Caco-2 (cell line): Measurements from ENCODE around the gene TMEM244. TPM values are rescaled to one million over a fixed set of nuclear protein-coding genes. Genes with fewer than 3 reads are reported as not detected.

ENCODE experiments used
- BruUV-seq: library from RNA; stranded (reverse); fragments of 400-500 nt; replicated peaks from 2 replicates; lab custom pipeline; 2021; lab: Mats Ljungman, UMichigan
- CTCF ChIA-PET: fragments of 300-600 bp; sonication (Branson Sonifier 250); formaldehyde crosslinking; loops from one replicate; lab custom pipeline; 2022; ENCODE audit warnings: antibody characterized with exemption; lab: Charles Lee
- POLR2A ChIA-PET: fragments of 300-600 bp; sonication (Branson Sonifier 250); formaldehyde crosslinking; loops from one replicate; lab custom pipeline; 2022; ENCODE audit warnings: antibody characterized with exemption; lab: Charles Lee
- DNase-seq, 2 experiments: peaks; one replicate each; pipeline versions ENCODE4 v3.0.0 to v3.0.0-alpha.2; 2020 to 2022
- H3K27me3 ChIP-seq: replicated peaks from 2 replicates; pipeline ENCODE4 v1.6.0; 2011; ENCODE audit warnings: low read length; ENCODE audit not compliant: control insufficient read depth, insufficient read depth
- H3K36me3 ChIP-seq: 2 replicates; pipeline ENCODE4 v1.5.1; 2011; ENCODE audit warnings: low read length; ENCODE audit not compliant: control insufficient read depth, insufficient read depth
- H3K4me1 ChIP-seq: fragments of 250-450 bp; sonication (Bioruptor Pico); 2 replicates; pipeline ENCODE4 v1.5.1; 2020; ENCODE audit warnings: mild to moderate bottlenecking
- H3K4me3 ChIP-seq: 2 replicates; pipeline ENCODE4 v1.5.1; 2011; ENCODE audit warnings: low read depth, mild to moderate bottlenecking, control low read depth, low read length
- H3K9me3 ChIP-seq: fragments of 250-450 bp; sonication (Bioruptor Pico); 2 replicates; pipeline ENCODE4 v1.5.1; 2020; ENCODE audit warnings: mild to moderate bottlenecking, moderate library complexity
- H3K27ac Mint-ChIP-seq: one replicate; pipeline ENCODE4 v1.8.0; 2022; ENCODE audit warnings: mixed read lengths; ENCODE audit not compliant: unreplicated experiment
- H3K27me3 Mint-ChIP-seq: one replicate; pipeline ENCODE4 v1.8.0; 2022; ENCODE audit warnings: mixed read lengths; ENCODE audit not compliant: insufficient read depth, unreplicated experiment
- H3K36me3 Mint-ChIP-seq: one replicate; pipeline ENCODE4 v1.8.0; 2022; ENCODE audit warnings: mild to moderate bottlenecking, mixed read lengths; ENCODE audit not compliant: insufficient read depth, unreplicated experiment
- H3K4me1 Mint-ChIP-seq: one replicate; pipeline ENCODE4 v1.8.0; 2022; ENCODE audit warnings: low read depth, mixed read lengths; ENCODE audit not compliant: unreplicated experiment
- H3K4me3 Mint-ChIP-seq: one replicate; pipeline ENCODE4 v1.8.0; 2022; ENCODE audit warnings: mild to moderate bottlenecking, moderate library complexity, mixed read lengths; ENCODE audit not compliant: unreplicated experiment
- H3K9me3 Mint-ChIP-seq: one replicate; pipeline ENCODE4 v1.8.0; 2022; ENCODE audit warnings: mixed read lengths; ENCODE audit not compliant: unreplicated experiment
- intact Hi-C: fragments of 100-400 bp; cut with micrococcal nuclease; formaldehyde crosslinking; loops from one replicate; pipeline ENCODE4 v1.10.0; 2022; ENCODE audit not compliant: unreplicated experiment
- total RNA-seq: library from RNA; stranded (reverse); gene quantifications from 2 replicates; pipeline ENCODE4 v1.2.3, GENCODE V29; 2022
- TF ChIP-seq, protein P1 (sequence below), 2 experiments: fragments of 200-600 bp in 1 of 2; IDR thresholded peaks; 1 replicate in 1 of 2; 2 replicates in 1 of 2; pipeline versions ENCODE4 v1.5.1 to v1.8.0; 2011 to 2022; ENCODE audit warnings: antibody characterized with exemption in 1 of 2, control low read depth in 1 of 2, inconsistent platforms in 1 of 2, low read depth in 1 of 2, low read length in 1 of 2, mild to moderate bottlenecking in 1 of 2, moderate library complexity in 1 of 2; ENCODE audit not compliant: insufficient read depth in 1 of 2, severe bottlenecking in 1 of 2, unreplicated experiment in 1 of 2

Gene TMEM244
- total RNA-seq, 1 experiment from 2014 or later, result not detected

DNA sequence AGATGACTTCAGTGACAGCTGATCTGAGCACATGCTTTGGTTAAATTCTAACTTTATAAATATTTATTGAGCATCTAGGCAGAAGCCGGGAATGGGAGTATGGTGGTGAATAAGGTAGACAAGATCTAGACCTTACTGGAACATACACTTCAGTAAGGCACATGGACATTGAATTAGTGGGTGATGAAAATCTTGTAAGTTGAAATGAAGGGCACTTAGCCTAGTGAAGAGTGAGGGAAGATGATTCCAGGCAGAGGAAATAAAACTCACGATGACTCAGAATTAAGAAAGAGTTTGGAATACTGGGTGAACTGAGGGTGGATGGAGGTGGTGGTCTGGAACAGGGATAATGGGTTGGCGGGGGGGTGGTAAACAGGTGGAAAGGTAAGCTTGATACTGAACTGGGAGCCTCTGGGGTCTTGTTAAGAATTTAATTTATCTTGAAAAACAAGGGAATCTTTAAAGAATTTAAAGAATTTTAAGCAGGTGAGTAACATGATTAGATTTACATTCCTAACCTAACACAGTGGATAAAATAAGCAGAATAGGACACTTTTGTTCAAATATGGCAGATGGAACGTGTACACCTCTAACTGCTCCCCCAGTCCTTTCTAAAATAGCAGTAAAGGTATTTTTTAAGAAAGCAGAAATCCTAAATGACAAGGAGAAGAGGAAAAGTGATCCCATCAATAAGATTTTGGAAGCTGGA is 75.9 kb downstream of the TMEM244 start:
- H3K9me3 Mint-ChIP-seq, result peaks cover 21% of the 10 kb centered on the region
- H3K36me3 Mint-ChIP-seq, result no peaks in the 10 kb centered on the region
- TF ChIP-seq, protein P1, sequence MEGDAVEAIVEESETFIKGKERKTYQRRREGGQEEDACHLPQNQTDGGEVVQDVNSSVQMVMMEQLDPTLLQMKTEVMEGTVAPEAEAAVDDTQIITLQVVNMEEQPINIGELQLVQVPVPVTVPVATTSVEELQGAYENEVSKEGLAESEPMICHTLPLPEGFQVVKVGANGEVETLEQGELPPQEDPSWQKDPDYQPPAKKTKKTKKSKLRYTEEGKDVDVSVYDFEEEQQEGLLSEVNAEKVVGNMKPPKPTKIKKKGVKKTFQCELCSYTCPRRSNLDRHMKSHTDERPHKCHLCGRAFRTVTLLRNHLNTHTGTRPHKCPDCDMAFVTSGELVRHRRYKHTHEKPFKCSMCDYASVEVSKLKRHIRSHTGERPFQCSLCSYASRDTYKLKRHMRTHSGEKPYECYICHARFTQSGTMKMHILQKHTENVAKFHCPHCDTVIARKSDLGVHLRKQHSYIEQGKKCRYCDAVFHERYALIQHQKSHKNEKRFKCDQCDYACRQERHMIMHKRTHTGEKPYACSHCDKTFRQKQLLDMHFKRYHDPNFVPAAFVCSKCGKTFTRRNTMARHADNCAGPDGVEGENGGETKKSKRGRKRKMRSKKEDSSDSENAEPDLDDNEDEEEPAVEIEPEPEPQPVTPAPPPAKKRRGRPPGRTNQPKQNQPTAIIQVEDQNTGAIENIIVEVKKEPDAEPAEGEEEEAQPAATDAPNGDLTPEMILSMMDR (IDR thresholded peaks at IDR 0.05; ENCODE audit: insufficient read depth in 1 of 2, low read depth in 1 of 2, low read length in 1 of 2, severe bottlenecking in 1 of 2, unreplicated experiment in 1 of 2), result no peak
- Histone ChIP-seq H3K9me3 (no peaks in the 10 kb centered on the region), H3K27me3 (no peaks in the 10 kb centered on the region), H3K36me3 (no peaks in the 10 kb centered on the region), H3K4me3 (no peak overlapping the region), H3K4me1 (peaks cover 13% of the 10 kb centered on the region)
- POLR2A ChIA-PET, result no interaction called here
- intact Hi-C loops, result no loop called here
- DNase-seq, result no peak
- no TSS peak for BruUV-seq
- H3K4me1 Mint-ChIP-seq, result peaks cover 15% of the 10 kb centered on the region
- H3K4me3 Mint-ChIP-seq, result peak overlapping the region; percentile 11
- no peaks in the 10 kb centered on the region for H3K27me3 Mint-ChIP-seq
- peak overlapping the region; percentile 56 for H3K27ac Mint-ChIP-seq
- CTCF ChIA-PET, result no interaction called here

Other genes starting within 250 kb of the TMEM244 start
- gene ARHGAP18, start 151.1 kb downstream of the TMEM244 start, total RNA-seq, result 15.0 and 15.6 TPM in 2 replicates
- 14.3 and 16.3 TPM in 2 replicates for gene L3MBTL3, start 157.3 kb upstream of the TMEM244 start, total RNA-seq